ENCODE results near the gene PLCB3. TPM values are rescaled to one million over a fixed set of nuclear protein-coding genes. Genes with fewer than 3 reads are reported as not detected.

The PLCB3 gene
- total and polyA plus RNA-seq, 2 of the 13 experiments (the other 11 are each of a cell fraction or from before 2014, with no cell fraction given) = 7.5 to 13.8 TPM

- TF ChIP-seq ZNF878 (CRISPR knock-in tag; IDR thresholded peaks at IDR 0.05) = no peak
- no peak for TF ChIP-seq ZNF883 (CRISPR knock-in tag; IDR thresholded peaks at IDR 0.05; ENCODE audit: not compliant biosample characterization)
- TF ChIP-seq ERF (CRISPR knock-in tag; IDR thresholded peaks at IDR 0.05) = no peak
- TF ChIP-seq ZNF709 (CRISPR knock-in tag; IDR thresholded peaks at IDR 0.05) = no peak
- TF ChIP-seq ZNF670 (CRISPR knock-in tag; IDR thresholded peaks at IDR 0.05; ENCODE audit: borderline replicate concordance) = no peak
- TF ChIP-seq ZNF747 (CRISPR knock-in tag; IDR thresholded peaks at IDR 0.05; ENCODE audit: borderline replicate concordance) = no peak
- no peak for TF ChIP-seq ZMAT5 (CRISPR knock-in tag; IDR thresholded peaks at IDR 0.05; ENCODE audit: borderline replicate concordance, low read depth)
- no peak for TF ChIP-seq ZNF414 (CRISPR knock-in tag; IDR thresholded peaks at IDR 0.05)
- no peak for TF ChIP-seq MTA3 (CRISPR knock-in tag; IDR thresholded peaks at IDR 0.05)
- TF ChIP-seq FIP1L1 (IDR thresholded peaks at IDR 0.05; ENCODE audit: borderline replicate concordance, insufficient read depth, low read depth, low read length) = no peak
- no peak for TF ChIP-seq BRCA1 (CRISPR knock-in tag; IDR thresholded peaks at IDR 0.05)
- no peak for TF ChIP-seq ZNF431 (CRISPR knock-in tag; IDR thresholded peaks at IDR 0.05; ENCODE audit: borderline replicate concordance, low read depth)
Observed at GRCh38 chr11:64265176-64266160, 14.1 kb downstream of the PLCB3 start (continued).
